ENCODE results near the gene CD1E.
"Not testable (repeated sequence)": the region's sequence is repeated elsewhere in the genome, so short reads cannot be mapped to it uniquely, and the experiment has no call there.

CD1E gene

GRCh38 chr1:158362482-158362881 is 8.8 kb downstream of the CD1E start:
- no peak for DNase-seq (ENCODE audit: low read depth in 2 of 2)

- no peak for DNase-seq (ENCODE audit: low read depth in 2 of 2)
Measured at GRCh38 chr1:158362941-158363340, 9.2 kb downstream of the CD1E start.

- DNase-seq (ENCODE audit: low read depth in 2 of 2): no peak
Measured at GRCh38 chr1:158366783-158367182, 13.1 kb downstream of the CD1E start.

GRCh38 chr1:158371188-158371953 is 17.7 kb downstream of the CD1E start:
- DNase-seq (ENCODE audit: low read depth in 2 of 2): no peak

GRCh38 chr1:158374101-158374500 is 20.4 kb downstream of the CD1E start:
- not testable (repeated sequence) for DNase-seq (ENCODE audit: low read depth in 2 of 2)

- no peak for DNase-seq (ENCODE audit: low read depth in 2 of 2)
Measured at GRCh38 chr1:158374860-158375259, 21.2 kb downstream of the CD1E start.

- no peak for DNase-seq (ENCODE audit: low read depth in 2 of 2)
Measured at GRCh38 chr1:158390331-158390730, 36.6 kb downstream of the CD1E start.

- no peak for DNase-seq (ENCODE audit: low read depth in 2 of 2)
Measured at GRCh38 chr1:158391099-158391498, 37.4 kb downstream of the CD1E start.

- no peak for DNase-seq (ENCODE audit: low read depth in 2 of 2)
Measured at GRCh38 chr1:158393476-158393875, 39.8 kb downstream of the CD1E start.

GRCh38 chr1:158396646-158397045 is 43.0 kb downstream of the CD1E start:
- DNase-seq (ENCODE audit: low read depth in 2 of 2): no peak

- no peak for DNase-seq (ENCODE audit: low read depth in 2 of 2)
Measured at GRCh38 chr1:158398818-158399514, 45.3 kb downstream of the CD1E start, which contains the start of gene OR10T2. Gene OR10T2, minus strand, starts transcription at chr1:158399466. Its CDS starts 0 bp downstream, at chr1:158399466.

GRCh38 chr1:158400871-158401270 is 47.2 kb downstream of the CD1E start:
- DNase-seq (ENCODE audit: low read depth in 2 of 2): no peak

- DNase-seq (ENCODE audit: low read depth in 2 of 2): no peak
Measured at GRCh38 chr1:158407092-158407491, 53.4 kb downstream of the CD1E start.
